Omental fat pad (tissue), 4 donors: ENCODE results near the gene C19orf12. TPM values are rescaled to one million over a fixed set of nuclear protein-coding genes. Genes with fewer than 3 reads are reported as not detected.
A peak's percentile ranks its signal among the peaks of the same experiment; 100 is the strongest.

Source experiments
- ATAC-seq: fragments of 150-250 bp; one replicate; pipeline ENCODE4 v1.9.1; 2016; ENCODE audit warnings: mild to moderate bottlenecking, moderate library complexity; ENCODE audit not compliant: low FRiP score
- DNase-seq: peaks from one replicate; pipeline ENCODE4 v3.0.0-alpha.2; 2019; ENCODE audit warnings: low spot score
- CTCF ChIP-seq, 3 donors: fragments of 450-650 bp; IDR thresholded peaks; one replicate each; pipeline ENCODE4 v1.5.1; 2016 to 2017; ENCODE audit warnings: antibody characterized with exemption in 3 of 3, mild to moderate bottlenecking in 3 of 3, moderate library complexity in 2 of 3
- total RNA-seq, 4 donors: library from RNA; depleted of rRNA; stranded (reverse); fragments of >200 nt; gene quantifications; one replicate each; pipeline ENCODE4 v1.1.0, GENCODE V29; 2016

Gene C19orf12
- total RNA-seq, 4 donors from 2014 or later, result 105 to 260 (median 142) TPM

- DNase-seq (no peak), ATAC-seq (peak; percentile 94)
- TF ChIP-seq CTCF (IDR thresholded peaks at IDR 0.05), result no peak
Measured at GRCh38 chr19:29687244-29687896, 27.7 kb downstream of the C19orf12 start.

- DNase-seq (no peak), ATAC-seq (no peak)
- no peak for TF ChIP-seq CTCF (IDR thresholded peaks at IDR 0.05)
Measured at GRCh38 chr19:29686285-29686805, 28.7 kb downstream of the C19orf12 start.

- ATAC-seq, result no peak
- no peak for TF ChIP-seq CTCF (IDR thresholded peaks at IDR 0.05)
- DNase-seq, result no peak
Measured at GRCh38 chr19:29685326-29685725, 29.7 kb downstream of the C19orf12 start.

- DNase-seq (no peak), ATAC-seq (no peak)
- no peak for TF ChIP-seq CTCF (IDR thresholded peaks at IDR 0.05)
Measured at GRCh38 chr19:29683009-29683408, 32.1 kb downstream of the C19orf12 start.

GRCh38 chr19:29682236-29682895 is 32.7 kb downstream of the C19orf12 start:
- DNase-seq (no peak), ATAC-seq (no peak)
- TF ChIP-seq CTCF (IDR thresholded peaks at IDR 0.05), result no peak

- TF ChIP-seq CTCF (IDR thresholded peaks at IDR 0.05), result no peak
- DNase-seq (no peak), ATAC-seq (no peak)
Measured at GRCh38 chr19:29681422-29682235, 33.4 kb downstream of the C19orf12 start.
